HG03575 (cell line): Measurements from ENCODE around the gene CHST8.

Experiments
- ATAC-seq: cut with Tn5 transposase; IDR thresholded peaks from one replicate; pipeline ENCODE4 v1.9.1; 2021; ENCODE audit not compliant: unreplicated experiment, insufficient number of reproducible peaks, low FRiP score; ENCODE audit errors: extremely low read depth

Gene CHST8

GRCh38 chr19:33749016-33749415 lies 127.3 kb downstream of the CHST8 start:
- no peak for ATAC-seq

- ATAC-seq = no peak
Observed at GRCh38 chr19:33749619-33750175, 127.9 kb downstream of the CHST8 start.

GRCh38 chr19:33750587-33751435 lies 129.1 kb downstream of the CHST8 start:
- no peak for ATAC-seq

GRCh38 chr19:33751436-33751770 lies 129.7 kb downstream of the CHST8 start:
- ATAC-seq = no peak

GRCh38 chr19:33752018-33752800 lies 130.5 kb downstream of the CHST8 start:
- ATAC-seq = no peak

- no peak for ATAC-seq
Observed at GRCh38 chr19:33752945-33753344, 131.2 kb downstream of the CHST8 start.

GRCh38 chr19:33754361-33754760 lies 132.6 kb downstream of the CHST8 start:
- ATAC-seq = no peak

GRCh38 chr19:33755099-33756035 lies 133.6 kb downstream of the CHST8 start:
- no peak for ATAC-seq

- no peak for ATAC-seq
Observed at GRCh38 chr19:33756177-33756576, 134.4 kb downstream of the CHST8 start.

- ATAC-seq = no peak
Observed at GRCh38 chr19:33758541-33759013, 136.8 kb downstream of the CHST8 start.

- no peak for ATAC-seq
Observed at GRCh38 chr19:33759356-33759755, 137.6 kb downstream of the CHST8 start.

GRCh38 chr19:33763633-33764371 lies 142.0 kb downstream of the CHST8 start:
- no peak for ATAC-seq

- ATAC-seq = no peak
Observed at GRCh38 chr19:33766623-33767022, 144.9 kb downstream of the CHST8 start.

- no peak for ATAC-seq
Observed at GRCh38 chr19:33767898-33768413, 146.2 kb downstream of the CHST8 start.

GRCh38 chr19:33769208-33769607 lies 147.5 kb downstream of the CHST8 start:
- no peak for ATAC-seq

- no peak for ATAC-seq
Observed at GRCh38 chr19:33770107-33770506, 148.4 kb downstream of the CHST8 start.

- no peak for ATAC-seq
Observed at GRCh38 chr19:33771384-33772101, 149.8 kb downstream of the CHST8 start.
